ENCODE data around the gene REEP3.

REEP3 gene

DNA sequence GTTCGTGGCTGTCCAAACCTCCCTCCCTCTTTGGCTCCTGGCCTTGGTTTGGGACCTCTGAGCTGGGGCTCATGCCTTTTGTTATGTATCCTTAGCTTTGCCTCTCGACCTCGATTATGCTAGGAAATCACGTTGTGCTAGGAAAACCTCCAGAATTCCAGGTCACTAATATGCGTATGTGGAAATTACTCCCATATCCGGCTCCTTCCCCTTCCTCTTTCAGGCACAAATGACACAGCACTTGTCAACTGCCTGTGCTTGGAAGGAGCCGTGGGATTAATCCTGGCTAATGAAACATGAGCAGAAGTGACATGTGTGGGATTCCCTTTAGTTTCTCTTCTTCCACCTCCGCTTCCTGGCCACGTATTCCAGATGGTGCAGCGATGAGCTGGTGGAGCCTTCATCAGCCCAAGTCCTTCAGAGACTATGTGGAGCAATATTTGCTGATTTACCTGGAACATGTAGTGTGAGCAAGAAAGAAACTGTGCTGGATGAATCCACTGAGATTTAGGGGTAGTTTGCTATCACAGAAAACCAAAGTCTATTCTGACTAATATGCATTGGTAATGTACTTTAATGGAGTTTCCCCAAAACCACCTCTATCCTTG lies 149.2 kb downstream of the REEP3 start:
- DNase-seq = no peak

DNA sequence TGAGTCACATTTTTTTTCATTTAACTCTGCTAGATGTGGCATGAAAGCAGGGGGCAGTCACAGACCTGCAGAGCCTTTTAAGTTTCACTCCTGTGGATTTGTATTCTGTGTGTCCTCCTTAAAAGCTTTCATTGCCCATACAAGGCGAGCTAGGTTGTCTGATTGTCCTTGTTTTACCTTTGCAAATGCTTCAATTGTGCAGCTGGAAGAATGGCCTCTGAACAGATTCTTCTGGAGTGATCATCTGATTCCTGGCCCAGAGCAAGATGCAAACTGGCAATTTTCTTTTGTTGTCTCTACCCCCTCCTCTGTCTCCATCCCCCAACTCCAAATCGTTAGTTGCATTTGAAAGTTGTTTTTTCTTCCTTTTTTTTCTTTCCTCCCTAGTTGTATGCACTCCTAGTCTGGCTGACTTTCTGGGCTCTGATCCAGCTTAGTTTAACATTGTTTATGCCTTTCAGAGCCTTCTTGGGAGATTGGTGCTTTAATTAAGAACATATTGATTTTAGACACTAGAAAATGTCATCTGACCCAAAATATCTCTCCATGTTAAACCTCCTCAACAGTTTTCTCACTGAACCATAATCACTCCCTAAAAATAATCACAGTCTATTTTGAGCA lies 150.2 kb downstream of the REEP3 start:
- DNase-seq = no peak

DNA sequence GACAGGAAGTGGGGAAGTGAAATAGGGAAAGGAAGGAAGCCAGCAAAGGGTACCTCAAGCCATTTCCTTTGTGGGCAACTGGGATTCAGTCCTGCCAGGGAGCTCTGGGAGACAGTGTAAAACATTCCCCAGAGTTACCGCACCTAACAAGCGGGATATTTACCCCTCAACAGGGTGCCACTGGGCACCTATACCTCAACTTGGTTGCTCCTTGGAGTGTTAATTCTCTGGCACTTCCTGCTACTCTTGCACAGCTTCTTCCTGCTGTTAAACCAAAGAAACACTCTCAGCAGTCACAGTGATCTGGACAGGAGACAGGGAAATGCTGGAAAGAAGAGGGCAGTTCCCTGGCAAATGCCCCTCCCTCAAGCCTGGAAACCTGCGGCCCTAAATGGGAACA lies 151.3 kb downstream of the REEP3 start:
- no peak for DNase-seq

DNA sequence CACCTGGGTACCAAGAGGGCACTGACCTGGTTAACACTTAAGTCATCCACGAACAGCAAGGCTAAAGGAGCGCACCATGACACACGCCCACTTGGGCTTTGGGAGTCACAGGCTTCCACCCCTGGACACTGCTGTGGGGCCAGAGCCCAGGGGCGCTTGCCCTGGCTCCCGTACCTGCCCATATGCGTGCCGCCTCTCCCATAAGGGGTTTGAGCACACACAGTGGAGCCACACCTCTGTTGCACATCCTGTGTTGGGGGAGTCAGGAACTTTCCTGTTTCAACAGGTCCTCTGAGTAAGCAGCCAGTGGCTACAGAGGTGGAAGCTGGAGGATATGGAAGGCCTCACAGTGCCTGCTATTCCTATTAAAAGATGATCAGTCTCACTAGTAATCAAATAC lies 152.0 kb downstream of the REEP3 start:
- no peak for DNase-seq

DNA sequence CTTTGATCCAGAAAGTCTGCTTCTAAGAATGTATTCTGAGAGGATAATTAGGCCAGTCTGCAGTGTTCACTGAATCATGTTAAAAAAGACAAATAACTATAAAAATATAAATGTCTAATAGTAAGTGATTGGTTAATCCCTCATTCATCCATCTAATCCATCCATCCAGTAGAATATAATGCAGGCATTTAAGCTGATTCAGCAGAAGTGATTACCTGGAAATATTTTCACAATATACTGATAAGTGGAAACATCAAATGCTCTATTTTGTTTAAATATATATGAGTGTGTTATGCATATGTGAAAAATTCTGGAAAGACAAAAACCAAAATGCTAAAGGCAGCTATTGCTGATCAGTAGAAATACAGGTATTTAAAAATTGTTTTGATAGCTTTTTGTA lies 152.6 kb downstream of the REEP3 start:
- no peak for DNase-seq

Data from CD4-positive, alpha-beta T cell treated with Interleukin-12 subunit alpha and Interleukin-12 subunit beta, for 1 hour (primary cell).